NCI-H748 (cell line): ENCODE results near the gene DOCK9.

Experiments
- DNase-seq: peaks from one replicate; lab custom pipeline; 2025; ENCODE audit not compliant: unreplicated experiment; lab: John Stamatoyannopoulos, UW

The DOCK9 gene

GRCh38 chr13:98890186-98890585 lies 87.7 kb downstream of the DOCK9 start:
- DNase-seq, result no peak

- no peak for DNase-seq
Measured at GRCh38 chr13:98889419-98890085, 88.3 kb downstream of the DOCK9 start.

- no peak for DNase-seq
Measured at GRCh38 chr13:98888890-98889279, 89.0 kb downstream of the DOCK9 start.

- no peak for DNase-seq
Measured at GRCh38 chr13:98888222-98888889, 89.5 kb downstream of the DOCK9 start.

- DNase-seq, result no peak
Measured at GRCh38 chr13:98886587-98887230, 91.2 kb downstream of the DOCK9 start.

- no peak for DNase-seq
Measured at GRCh38 chr13:98885600-98885999, 92.3 kb downstream of the DOCK9 start.

GRCh38 chr13:98883998-98884397 lies 93.9 kb downstream of the DOCK9 start:
- DNase-seq, result no peak

GRCh38 chr13:98881390-98881789 lies 96.5 kb downstream of the DOCK9 start:
- DNase-seq, result no peak

GRCh38 chr13:98880677-98881076 lies 97.2 kb downstream of the DOCK9 start:
- DNase-seq, result no peak

GRCh38 chr13:98879957-98880356 lies 97.9 kb downstream of the DOCK9 start:
- peak; percentile 91 for DNase-seq

- DNase-seq, result peak; percentile 32
Measured at GRCh38 chr13:98879127-98879520, 98.7 kb downstream of the DOCK9 start.

GRCh38 chr13:98878486-98879126 lies 99.3 kb downstream of the DOCK9 start:
- no peak for DNase-seq

GRCh38 chr13:98877936-98878335 lies 99.9 kb downstream of the DOCK9 start:
- no peak for DNase-seq

- no peak for DNase-seq
Measured at GRCh38 chr13:98877466-98877865, 100.4 kb downstream of the DOCK9 start.

- no peak for DNase-seq
Measured at GRCh38 chr13:98875146-98875729, 102.6 kb downstream of the DOCK9 start.

GRCh38 chr13:98874029-98874397 lies 103.9 kb downstream of the DOCK9 start:
- DNase-seq, result no peak

GRCh38 chr13:98873377-98874028 lies 104.4 kb downstream of the DOCK9 start:
- DNase-seq, result no peak

GRCh38 chr13:98871727-98872126 lies 106.1 kb downstream of the DOCK9 start:
- DNase-seq, result no peak

GRCh38 chr13:98869408-98870090 lies 108.3 kb downstream of the DOCK9 start:
- no peak for DNase-seq

- no peak for DNase-seq
Measured at GRCh38 chr13:98868932-98869331, 108.9 kb downstream of the DOCK9 start.
